Subcutaneous adipose tissue (tissue), 4 donors: ENCODE results near the gene RNF112. TPM values are rescaled to one million over a fixed set of nuclear protein-coding genes. Genes with fewer than 3 reads are reported as not detected.

ENCODE experiments used
- total RNA-seq, 4 donors: library from RNA; depleted of rRNA; stranded (reverse); fragments of >200 nt; gene quantifications; one replicate each; pipeline ENCODE4 v1.1.0, GENCODE V29; 2016
- TF ChIP-seq, protein P1 (sequence below): fragments of 450-650 bp; IDR thresholded peaks from one replicate; pipeline ENCODE4 v1.5.1; 2016; ENCODE audit warnings: low read depth, mild to moderate bottlenecking, control low read depth, antibody characterized with exemption, moderate library complexity

RNF112 gene
- total RNA-seq, 4 donors from 2014 or later = 0.68 to 7.5 (median 1.0) TPM

DNA sequence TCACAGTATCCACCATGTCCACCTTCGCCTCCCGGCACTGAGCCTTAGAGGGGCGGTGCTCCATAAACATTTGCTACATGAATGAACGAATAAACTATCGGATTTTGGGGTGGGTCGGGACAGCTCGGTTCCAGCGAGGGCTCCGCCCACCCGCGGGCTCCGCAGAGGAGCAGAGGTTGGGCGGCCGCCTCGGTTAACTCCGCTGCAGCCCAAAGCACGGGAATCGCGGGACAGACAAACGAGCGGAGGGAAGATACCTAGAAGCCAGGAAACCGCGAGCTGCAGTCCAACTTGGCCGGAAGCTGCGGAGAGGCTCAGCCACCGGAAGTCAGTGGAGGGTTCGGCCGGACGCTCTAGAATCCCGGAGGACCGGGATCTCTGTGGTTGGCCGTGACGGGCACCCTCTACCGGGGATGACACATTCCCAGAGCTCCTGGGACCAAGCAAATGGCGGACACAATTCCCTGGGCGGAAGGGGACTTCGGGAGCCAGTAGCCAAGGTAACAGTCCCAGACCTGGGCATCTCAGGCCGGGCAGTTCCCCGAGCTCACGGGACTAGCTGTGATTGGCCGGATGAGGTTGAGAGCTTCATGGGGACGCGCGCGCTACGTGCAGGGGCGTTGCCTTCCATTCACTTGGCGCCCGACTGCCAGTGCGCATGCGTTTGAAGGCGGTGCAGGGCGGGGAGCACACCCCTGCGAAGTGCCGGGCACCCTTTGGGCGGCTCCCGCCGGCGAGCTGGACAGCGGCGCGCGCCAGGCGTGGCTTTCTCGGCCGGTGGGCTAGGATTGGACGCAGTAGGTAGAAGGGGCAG, 33.2 kb upstream of the RNF112 start:
- TF ChIP-seq, protein P1, sequence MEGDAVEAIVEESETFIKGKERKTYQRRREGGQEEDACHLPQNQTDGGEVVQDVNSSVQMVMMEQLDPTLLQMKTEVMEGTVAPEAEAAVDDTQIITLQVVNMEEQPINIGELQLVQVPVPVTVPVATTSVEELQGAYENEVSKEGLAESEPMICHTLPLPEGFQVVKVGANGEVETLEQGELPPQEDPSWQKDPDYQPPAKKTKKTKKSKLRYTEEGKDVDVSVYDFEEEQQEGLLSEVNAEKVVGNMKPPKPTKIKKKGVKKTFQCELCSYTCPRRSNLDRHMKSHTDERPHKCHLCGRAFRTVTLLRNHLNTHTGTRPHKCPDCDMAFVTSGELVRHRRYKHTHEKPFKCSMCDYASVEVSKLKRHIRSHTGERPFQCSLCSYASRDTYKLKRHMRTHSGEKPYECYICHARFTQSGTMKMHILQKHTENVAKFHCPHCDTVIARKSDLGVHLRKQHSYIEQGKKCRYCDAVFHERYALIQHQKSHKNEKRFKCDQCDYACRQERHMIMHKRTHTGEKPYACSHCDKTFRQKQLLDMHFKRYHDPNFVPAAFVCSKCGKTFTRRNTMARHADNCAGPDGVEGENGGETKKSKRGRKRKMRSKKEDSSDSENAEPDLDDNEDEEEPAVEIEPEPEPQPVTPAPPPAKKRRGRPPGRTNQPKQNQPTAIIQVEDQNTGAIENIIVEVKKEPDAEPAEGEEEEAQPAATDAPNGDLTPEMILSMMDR = no peak

DNA sequence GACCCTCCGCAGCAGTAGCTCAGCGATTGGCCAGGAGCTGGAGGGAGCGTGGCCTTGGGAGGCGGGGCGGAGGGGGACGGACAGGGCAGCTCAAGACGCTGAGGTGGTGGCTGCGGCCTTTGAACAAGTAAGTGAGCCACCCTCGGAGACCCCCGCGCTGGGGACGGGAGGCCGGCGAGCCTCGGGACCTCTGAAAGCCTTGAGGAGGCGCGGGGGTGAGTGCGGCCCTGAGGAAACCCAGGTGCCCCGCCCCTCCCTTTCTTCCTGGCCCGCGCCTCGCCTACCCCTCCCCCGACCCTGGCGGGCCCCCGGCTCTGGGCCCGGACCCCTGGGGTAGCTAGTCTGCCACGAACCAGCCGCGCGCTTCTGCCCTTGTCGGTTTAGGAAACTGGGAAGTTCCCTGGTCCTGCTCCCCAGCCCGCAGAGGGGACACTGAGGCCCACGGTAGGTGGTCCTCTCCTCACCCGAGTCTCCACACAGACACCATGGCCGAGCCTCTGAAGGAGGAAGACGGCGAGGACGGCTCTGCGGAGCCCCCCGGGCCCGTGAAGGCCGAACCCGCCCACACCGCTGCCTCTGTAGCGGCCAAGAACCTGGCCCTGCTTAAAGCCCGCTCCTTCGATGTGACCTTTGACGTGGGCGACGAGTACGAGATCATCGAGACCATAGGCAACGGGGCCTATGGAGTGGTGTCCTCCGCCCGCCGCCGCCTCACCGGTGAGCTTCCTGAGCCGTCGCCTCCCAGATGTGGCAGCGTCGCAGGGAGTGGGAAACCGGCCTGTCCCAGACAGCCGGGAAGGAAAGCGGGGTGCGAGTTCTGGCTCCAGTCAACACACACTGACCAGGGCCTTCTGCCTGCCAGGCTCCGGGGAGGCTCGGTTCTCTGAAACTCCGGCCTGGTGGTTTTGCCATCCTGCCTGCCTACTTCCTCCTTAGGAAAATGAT, 32.3 kb upstream of the RNF112 start, which contains the start of gene MAPK7:
Gene MAPK7, plus strand, starts transcription at position 83 of the 945 bp plus-strand sequence. Its CDS starts 403 bp downstream, at position 486.
- TF ChIP-seq, protein P1 = no peak

DNA sequence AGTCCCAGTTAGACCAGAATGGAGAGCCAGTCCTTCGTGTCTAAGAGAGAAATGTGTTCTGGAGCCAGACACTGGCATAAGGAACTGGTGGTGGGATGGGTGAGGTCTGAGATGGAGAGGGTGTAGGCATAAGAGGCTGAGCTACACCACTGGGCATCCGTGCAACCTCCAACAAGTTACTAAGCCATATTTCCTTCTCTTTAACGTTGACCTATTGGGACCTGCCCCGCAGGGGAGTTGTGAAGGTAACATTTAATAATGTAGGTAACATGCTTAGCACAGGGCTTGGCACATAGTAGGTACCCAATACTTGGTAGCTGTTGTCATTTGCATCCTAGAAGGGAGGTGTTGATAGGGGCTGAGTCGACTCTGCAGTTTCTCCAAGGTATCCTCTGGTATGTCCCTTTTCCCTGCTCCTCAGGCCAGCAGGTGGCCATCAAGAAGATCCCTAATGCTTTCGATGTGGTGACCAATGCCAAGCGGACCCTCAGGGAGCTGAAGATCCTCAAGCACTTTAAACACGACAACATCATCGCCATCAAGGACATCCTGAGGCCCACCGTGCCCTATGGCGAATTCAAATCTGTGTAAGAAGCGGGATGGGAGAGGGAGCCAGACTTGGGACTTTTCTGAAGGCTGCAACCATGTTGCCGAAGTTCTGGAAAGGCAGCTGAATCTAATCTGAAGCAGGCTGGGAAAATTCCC, 31.5 kb upstream of the RNF112 start:
- TF ChIP-seq, protein P1 = no peak

DNA sequence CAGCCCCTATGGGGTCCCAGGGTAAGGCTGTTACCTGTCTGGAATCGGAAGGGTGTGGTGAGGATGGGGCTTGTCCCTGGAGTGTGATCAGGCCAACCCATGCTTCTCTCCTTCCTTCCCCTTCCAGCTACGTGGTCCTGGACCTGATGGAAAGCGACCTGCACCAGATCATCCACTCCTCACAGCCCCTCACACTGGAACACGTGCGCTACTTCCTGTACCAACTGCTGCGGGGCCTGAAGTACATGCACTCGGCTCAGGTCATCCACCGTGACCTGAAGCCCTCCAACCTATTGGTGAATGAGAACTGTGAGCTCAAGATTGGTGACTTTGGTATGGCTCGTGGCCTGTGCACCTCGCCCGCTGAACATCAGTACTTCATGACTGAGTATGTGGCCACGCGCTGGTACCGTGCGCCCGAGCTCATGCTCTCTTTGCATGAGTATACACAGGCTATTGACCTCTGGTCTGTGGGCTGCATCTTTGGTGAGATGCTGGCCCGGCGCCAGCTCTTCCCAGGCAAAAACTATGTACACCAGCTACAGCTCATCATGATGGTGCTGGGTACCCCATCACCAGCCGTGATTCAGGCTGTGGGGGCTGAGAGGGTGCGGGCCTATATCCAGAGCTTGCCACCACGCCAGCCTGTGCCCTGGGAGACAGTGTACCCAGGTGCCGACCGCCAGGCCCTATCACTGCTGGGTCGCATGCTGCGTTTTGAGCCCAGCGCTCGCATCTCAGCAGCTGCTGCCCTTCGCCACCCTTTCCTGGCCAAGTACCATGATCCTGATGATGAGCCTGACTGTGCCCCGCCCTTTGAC, 30.3 kb upstream of the RNF112 start:
- TF ChIP-seq, protein P1 = no peak

DNA sequence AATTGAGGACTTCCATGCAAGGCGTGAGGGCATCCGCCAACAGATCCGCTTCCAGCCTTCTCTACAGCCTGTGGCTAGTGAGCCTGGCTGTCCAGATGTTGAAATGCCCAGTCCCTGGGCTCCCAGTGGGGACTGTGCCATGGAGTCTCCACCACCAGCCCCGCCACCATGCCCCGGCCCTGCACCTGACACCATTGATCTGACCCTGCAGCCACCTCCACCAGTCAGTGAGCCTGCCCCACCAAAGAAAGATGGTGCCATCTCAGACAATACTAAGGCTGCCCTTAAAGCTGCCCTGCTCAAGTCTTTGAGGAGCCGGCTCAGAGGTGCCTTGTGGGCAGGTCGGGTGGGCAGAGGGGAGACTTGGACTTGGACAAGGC, 29.7 kb upstream of the RNF112 start:
- TF ChIP-seq, protein P1 = no peak

DNA sequence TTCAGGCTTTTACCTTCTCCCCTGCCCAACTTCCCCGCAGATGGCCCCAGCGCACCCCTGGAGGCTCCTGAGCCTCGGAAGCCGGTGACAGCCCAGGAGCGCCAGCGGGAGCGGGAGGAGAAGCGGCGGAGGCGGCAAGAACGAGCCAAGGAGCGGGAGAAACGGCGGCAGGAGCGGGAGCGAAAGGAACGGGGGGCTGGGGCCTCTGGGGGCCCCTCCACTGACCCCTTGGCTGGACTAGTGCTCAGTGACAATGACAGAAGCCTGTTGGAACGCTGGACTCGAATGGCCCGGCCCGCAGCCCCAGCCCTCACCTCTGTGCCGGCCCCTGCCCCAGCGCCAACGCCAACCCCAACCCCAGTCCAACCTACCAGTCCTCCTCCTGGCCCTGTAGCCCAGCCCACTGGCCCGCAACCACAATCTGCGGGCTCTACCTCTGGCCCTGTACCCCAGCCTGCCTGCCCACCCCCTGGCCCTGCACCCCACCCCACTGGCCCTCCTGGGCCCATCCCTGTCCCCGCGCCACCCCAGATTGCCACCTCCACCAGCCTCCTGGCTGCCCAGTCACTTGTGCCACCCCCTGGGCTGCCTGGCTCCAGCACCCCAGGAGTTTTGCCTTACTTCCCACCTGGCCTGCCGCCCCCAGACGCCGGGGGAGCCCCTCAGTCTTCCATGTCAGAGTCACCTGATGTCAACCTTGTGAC, 29.1 kb upstream of the RNF112 start:
- TF ChIP-seq, protein P1 = no peak
